HepG2 (cell line): ENCODE results near the gene EMP2. TPM values are rescaled to one million over a fixed set of nuclear protein-coding genes. Genes with fewer than 3 reads are reported as not detected.
A peak's percentile ranks its signal among the peaks of the same experiment; 100 is the strongest.

Experiments used
- GATAD1 ChIP-seq: IDR thresholded peaks from 2 replicates; pipeline ENCODE4 v1.6.1; 2016; ENCODE audit warnings: missing genetic modification reagents, missing compliant biosample characterization
- GZF1 ChIP-seq: sonication (generic); formaldehyde crosslinking; IDR thresholded peaks from 2 replicates; pipeline ENCODE4 v1.5.1; 2020; ENCODE audit warnings: mild to moderate bottlenecking, missing genetic modification reagents
- HMGXB3 ChIP-seq: sonication (generic); formaldehyde crosslinking; IDR thresholded peaks from 2 replicates; pipeline ENCODE4 v1.4.0; 2020; ENCODE audit warnings: missing genetic modification reagents, borderline replicate concordance
- HOMEZ ChIP-seq: IDR thresholded peaks from 2 replicates; pipeline ENCODE4 v1.6.1; 2016; ENCODE audit warnings: low read depth
- KDM2A ChIP-seq: sonication (generic); formaldehyde crosslinking; IDR thresholded peaks from 2 replicates; pipeline ENCODE4 v1.4.0; 2020; ENCODE audit warnings: low read depth, missing genetic modification reagents, borderline replicate concordance
- KLF13 ChIP-seq: sonication (generic); formaldehyde crosslinking; IDR thresholded peaks from 2 replicates; pipeline ENCODE4 v1.4.0; 2020; ENCODE audit warnings: mild to moderate bottlenecking, missing genetic modification reagents
- MNT ChIP-seq: fragments of 450-650 bp; IDR thresholded peaks from 2 replicates; pipeline ENCODE4 v1.6.1; 2016
- MXD4 ChIP-seq: IDR thresholded peaks from 2 replicates; pipeline ENCODE4 v1.6.1; 2016; ENCODE audit warnings: mild to moderate bottlenecking, missing biosample characterization, missing genetic modification reagents
- NFE2 ChIP-seq: sonication (generic); formaldehyde crosslinking; IDR thresholded peaks from 2 replicates; pipeline ENCODE4 v1.4.0; 2020; ENCODE audit warnings: missing genetic modification reagents
- RXRA ChIP-seq: sonication (generic); formaldehyde crosslinking; IDR thresholded peaks from 2 replicates; pipeline ENCODE4 v1.5.1; 2020; ENCODE audit warnings: missing genetic modification reagents
- SAFB2 ChIP-seq: sonication (generic); formaldehyde crosslinking; IDR thresholded peaks from 2 replicates; pipeline ENCODE4 v1.5.1; 2020; ENCODE audit warnings: missing genetic modification reagents, low read depth, mild to moderate bottlenecking, borderline replicate concordance
- SAP130 ChIP-seq: IDR thresholded peaks from 2 replicates; pipeline ENCODE4 v1.6.1; 2016; ENCODE audit warnings: low read depth
- TMF1 ChIP-seq: sonication (generic); formaldehyde crosslinking; IDR thresholded peaks from 2 replicates; pipeline ENCODE4 v1.8.1; 2022; ENCODE audit warnings: low read depth, missing genetic modification reagents
- ZBTB37 ChIP-seq: sonication (generic); formaldehyde crosslinking; IDR thresholded peaks from 2 replicates; pipeline ENCODE4 v1.4.0; 2020; ENCODE audit warnings: mild to moderate bottlenecking, missing genetic modification reagents
- ZNF235 ChIP-seq: sonication (generic); formaldehyde crosslinking; IDR thresholded peaks from 2 replicates; pipeline ENCODE4 v1.8.1; 2023; ENCODE audit warnings: mild to moderate bottlenecking, missing genetic modification reagents, borderline replicate concordance
- ZNF331 ChIP-seq: sonication (generic); formaldehyde crosslinking; IDR thresholded peaks from 2 replicates; pipeline ENCODE4 v1.4.0; 2020; ENCODE audit warnings: missing genetic modification reagents
- ZNF343 ChIP-seq: sonication (generic); formaldehyde crosslinking; IDR thresholded peaks from 2 replicates; pipeline ENCODE4 v1.4.0; 2020; ENCODE audit warnings: mild to moderate bottlenecking, missing genetic modification reagents
- ZNF513 ChIP-seq: sonication (generic); formaldehyde crosslinking; conservative IDR thresholded peaks from 2 replicates; pipeline ENCODE4 v1.5.0; 2020; ENCODE audit warnings: missing genetic modification reagents
- ZNF780A ChIP-seq: sonication (generic); formaldehyde crosslinking; IDR thresholded peaks from 2 replicates; pipeline ENCODE4 v1.8.0; 2022; ENCODE audit warnings: mild to moderate bottlenecking, missing genetic modification reagents, moderate library complexity
- polyA plus RNA-seq, 8 experiments: library from polyadenylated mRNA; depleted of rRNA in 3 of 8; stranded (reverse) in 7 of 8; unstranded in 1 of 8; fragments of >200 nt; fragmentation: Illumina TruSeq in 4 of 8; extraction: Trizol in 4 of 8; gene quantifications; 2 replicates each; pipeline versions ENCODE4 v1.2.1 to v1.2.3, GENCODE V29; 2011 to 2016; ENCODE audit warnings: low read depth in 4 of 8, missing spikeins in 1 of 8, mixed read lengths in 1 of 8; ENCODE audit not compliant: insufficient read depth in 1 of 8
- total RNA-seq, 5 experiments: library from RNA; depleted of rRNA; stranded (reverse); fragments of >200 nt; fragmentation: Illumina TruSeq; extraction: Trizol; gene quantifications; 2 replicates each; pipeline ENCODE4 v1.2.3, GENCODE V29; 2016; ENCODE audit warnings: low read depth in 1 of 5

Gene EMP2
- total and polyA plus RNA-seq, 2 of the 13 experiments (the other 11 are each of a cell fraction or from before 2014, with no cell fraction given): 24.6 to 91.2 TPM

GRCh38 chr16:10520869-10521578, 59.4 kb downstream of the EMP2 start (continued):
- TF ChIP-seq ZNF780A (no peak), NFE2 (CRISPR knock-in tag) (no peak), ZBTB37 (no peak), KDM2A (CRISPR knock-in tag) (no peak), SAP130 (CRISPR knock-in tag) (no peak), SAFB2 (CRISPR knock-in tag) (no peak), RXRA (no peak), GZF1 (peak; percentile 97), ZNF343 (CRISPR knock-in tag) (no peak), GATAD1 (CRISPR knock-in tag) (0 out of 2 replicates have a peak, but pooled peaks have one; percentile 7), ZNF513 (CRISPR knock-in tag) (0 out of 2 replicates have a peak, but pooled peaks have one; percentile 27), HOMEZ (no peak; the same call in 1 of the 2 replicates), HMGXB3 (CRISPR knock-in tag) (no peak; the same call in 1 of the 2 replicates), KLF13 (CRISPR knock-in tag) (no peak), ZNF331 (CRISPR knock-in tag) (no peak), MXD4 (CRISPR knock-in tag) (0 out of 2 replicates have a peak, but pooled peaks have one; percentile 17), ZNF235 (CRISPR knock-in tag) (0 out of 2 replicates have a peak, but pooled peaks have one; percentile 2), TMF1 (no peak), MNT (no peak)
